ENCODE data around the gene PDE3B.

DNA sequence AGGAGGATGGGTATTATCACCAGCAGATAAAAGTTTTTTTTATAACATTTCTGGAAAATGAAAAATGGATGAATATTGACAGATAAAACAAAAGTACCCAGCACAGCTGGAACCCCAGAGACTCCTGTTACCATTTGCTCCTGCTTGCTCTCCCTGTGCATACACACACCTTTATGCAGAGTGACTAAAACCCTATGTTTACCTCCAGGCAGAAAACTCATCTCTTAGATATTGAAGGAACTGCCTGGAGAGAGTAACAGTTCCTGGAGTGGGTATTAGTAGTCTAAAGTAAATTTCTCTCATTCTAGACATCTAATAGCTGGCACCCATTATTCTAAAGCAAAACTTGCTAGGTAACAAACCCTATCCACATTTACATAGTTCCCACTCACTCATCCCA, 210.5 kb downstream of the PDE3B start:
- TF ChIP-seq, protein P1, sequence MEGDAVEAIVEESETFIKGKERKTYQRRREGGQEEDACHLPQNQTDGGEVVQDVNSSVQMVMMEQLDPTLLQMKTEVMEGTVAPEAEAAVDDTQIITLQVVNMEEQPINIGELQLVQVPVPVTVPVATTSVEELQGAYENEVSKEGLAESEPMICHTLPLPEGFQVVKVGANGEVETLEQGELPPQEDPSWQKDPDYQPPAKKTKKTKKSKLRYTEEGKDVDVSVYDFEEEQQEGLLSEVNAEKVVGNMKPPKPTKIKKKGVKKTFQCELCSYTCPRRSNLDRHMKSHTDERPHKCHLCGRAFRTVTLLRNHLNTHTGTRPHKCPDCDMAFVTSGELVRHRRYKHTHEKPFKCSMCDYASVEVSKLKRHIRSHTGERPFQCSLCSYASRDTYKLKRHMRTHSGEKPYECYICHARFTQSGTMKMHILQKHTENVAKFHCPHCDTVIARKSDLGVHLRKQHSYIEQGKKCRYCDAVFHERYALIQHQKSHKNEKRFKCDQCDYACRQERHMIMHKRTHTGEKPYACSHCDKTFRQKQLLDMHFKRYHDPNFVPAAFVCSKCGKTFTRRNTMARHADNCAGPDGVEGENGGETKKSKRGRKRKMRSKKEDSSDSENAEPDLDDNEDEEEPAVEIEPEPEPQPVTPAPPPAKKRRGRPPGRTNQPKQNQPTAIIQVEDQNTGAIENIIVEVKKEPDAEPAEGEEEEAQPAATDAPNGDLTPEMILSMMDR (IDR thresholded peaks at IDR 0.05) = no peak
- no peak for TF ChIP-seq POLR2A (IDR thresholded peaks at IDR 0.05)

All from adrenal gland (tissue), 5 donors.